Neuronal stem cell (in vitro differentiated cells): ENCODE measurements around the gene MED27.

Experiments
- DNase-seq: peaks from one replicate; pipeline ENCODE4 v3.0.0-alpha.2; 2013; ENCODE audit warnings: low spot score
- H2AFZ ChIP-seq: one replicate; pipeline ENCODE4 v1.6.1; 2013; ENCODE audit warnings: mild to moderate bottlenecking, low read length, inconsistent platforms
- H2AK5ac ChIP-seq: 2 replicates; pipeline ENCODE4 v1.6.1; 2013; ENCODE audit warnings: low read depth, mild to moderate bottlenecking, inconsistent platforms, low read length, moderate library complexity, mixed read lengths
- H2BK120ac ChIP-seq: 2 replicates; pipeline ENCODE4 v1.6.1; 2013; ENCODE audit warnings: low read depth, mild to moderate bottlenecking, inconsistent platforms, low read length, moderate library complexity, mixed read lengths
- H2BK12ac ChIP-seq: one replicate; pipeline ENCODE4 v1.6.1; 2013; ENCODE audit warnings: low read length, inconsistent platforms
- H2BK15ac ChIP-seq: 2 replicates; pipeline ENCODE4 v1.6.1; 2013; ENCODE audit warnings: mild to moderate bottlenecking, low read length, inconsistent platforms, mixed read lengths
- H2BK5ac ChIP-seq: one replicate; pipeline ENCODE4 v1.6.1; 2013; ENCODE audit warnings: inconsistent platforms, mild to moderate bottlenecking, low read length, moderate library complexity
- H3K14ac ChIP-seq: one replicate; pipeline ENCODE4 v1.6.1; 2013; ENCODE audit warnings: low read length, inconsistent platforms
- H3K18ac ChIP-seq: 2 replicates; pipeline ENCODE4 v1.6.1; 2013; ENCODE audit warnings: low read length, inconsistent platforms
- H3K23ac ChIP-seq: 2 replicates; pipeline ENCODE4 v1.6.1; 2013; ENCODE audit warnings: low read depth, mild to moderate bottlenecking, mixed read lengths, low read length, inconsistent platforms; ENCODE audit not compliant: poor library complexity
- H3K27ac ChIP-seq: replicated peaks from 3 replicates; pipeline ENCODE4 v1.5.1; 2013; ENCODE audit warnings: low read length, inconsistent platforms
- H3K27me3 ChIP-seq, 3 experiments: 2 replicates each; pipeline ENCODE4 v1.6.1; 2013; ENCODE audit warnings: low read length in 3 of 3, mild to moderate bottlenecking in 2 of 3, inconsistent platforms in 1 of 3, low read depth in 1 of 3, mixed read lengths in 1 of 3, moderate library complexity in 1 of 3; ENCODE audit not compliant: control insufficient read depth in 3 of 3, insufficient read depth in 3 of 3
- H3K36me3 ChIP-seq, 2 donors: replicated peaks in 1 of 2; 2 replicates each; pipeline ENCODE4 v1.6.1; 2013; ENCODE audit warnings: low read length in 2 of 2; ENCODE audit not compliant: control insufficient read depth in 2 of 2, insufficient read depth in 2 of 2
- H3K4ac ChIP-seq: 2 replicates; pipeline ENCODE4 v1.6.1; 2013; ENCODE audit warnings: inconsistent platforms, mild to moderate bottlenecking, low read length, moderate library complexity
- H3K4me1 ChIP-seq, 2 donors: 1 replicate in 1 of 2; 2 replicates in 1 of 2; pipeline ENCODE4 v1.6.1; 2013; ENCODE audit warnings: low read length in 2 of 2, low read depth in 1 of 2; ENCODE audit not compliant: control insufficient read depth in 2 of 2, insufficient read depth in 1 of 2
- H3K4me2 ChIP-seq: one replicate; pipeline ENCODE4 v1.6.1; 2013; ENCODE audit warnings: mild to moderate bottlenecking, low read length, inconsistent platforms; ENCODE audit not compliant: insufficient read depth, poor library complexity, severe bottlenecking
- H3K4me3 ChIP-seq, 2 donors: 2 replicates each; pipeline ENCODE4 v1.5.1; 2013; ENCODE audit warnings: low read length in 2 of 2, mild to moderate bottlenecking in 2 of 2, inconsistent platforms in 1 of 2, moderate library complexity in 1 of 2
- H3K79me1 ChIP-seq: one replicate; pipeline ENCODE4 v1.6.1; 2013; ENCODE audit warnings: low read depth, mild to moderate bottlenecking, inconsistent platforms, low read length, moderate library complexity
- H3K9ac ChIP-seq: one replicate; pipeline ENCODE4 v1.6.1; 2013; ENCODE audit warnings: mild to moderate bottlenecking, low read depth, low read length, inconsistent platforms; ENCODE audit not compliant: poor library complexity
- H3K9me3 ChIP-seq, 2 donors: replicated peaks in 1 of 2; 2 replicates each; pipeline versions ENCODE3 to v1.6.1; 2013; ENCODE audit warnings: low read length in 2 of 2, mild to moderate bottlenecking in 2 of 2, inconsistent platforms in 1 of 2, low read depth in 1 of 2, mixed read lengths in 1 of 2, moderate library complexity in 1 of 2; ENCODE audit not compliant: control insufficient read depth in 2 of 2, insufficient read depth in 1 of 2
- H4K8ac ChIP-seq: one replicate; pipeline ENCODE4 v1.6.1; 2013; ENCODE audit warnings: low read depth, mild to moderate bottlenecking, inconsistent platforms, low read length, moderate library complexity
- H4K91ac ChIP-seq: one replicate; pipeline ENCODE4 v1.6.1; 2013; ENCODE audit warnings: low read length, low read depth, mild to moderate bottlenecking, inconsistent platforms; ENCODE audit not compliant: poor library complexity
- WGBS, 2 donors: extraction: QIAGEN DNeasy Blood & Tissue Kit; methylation state at CpG; one replicate each; pipeline ENCODE4 v1.1.7; 2013; ENCODE audit warnings: missing lambda C conversion rate in 2 of 2, mixed read lengths in 1 of 2; ENCODE audit not compliant: insufficient read length in 2 of 2, insufficient replicate concordance in 1 of 2; ENCODE audit errors: extremely low coverage in 2 of 2; 5-methylcytosine and 5-hydroxymethylcytosine counted together

Gene MED27

GRCh38 chr9:131950487-131950886 lies 129.2 kb downstream of the MED27 start:
- Histone ChIP-seq H3K9me3 (peaks cover 0 to 3% of the 10 kb centered on the region in 2 donors), H3K9ac (peak overlapping the region; percentile 52), H2AFZ (no peak overlapping the region), H3K23ac (peak overlapping the region; percentile 83), H2BK15ac (no peak overlapping the region), H3K4me3 (no peak overlapping the region), H2BK120ac (no peak overlapping the region), H3K4me1 (peaks cover 4 to 5% of the 10 kb centered on the region in 2 donors), H3K27me3 (no peaks in the 10 kb centered on the region), H4K8ac (no peak overlapping the region), H3K4ac (no peak overlapping the region), H2BK5ac (no peak overlapping the region), H3K79me1 (no peaks in the 10 kb centered on the region), H3K36me3 (no peaks in the 10 kb centered on the region), H4K91ac (no peak overlapping the region), H3K14ac (no peak overlapping the region), H2BK12ac (no peak overlapping the region), H3K18ac (no peak overlapping the region), H2AK5ac (no peak overlapping the region), H3K27ac (no peak overlapping the region), H3K4me2 (no peak overlapping the region)
- no CpG with 5 or more reads among the region's 9 CpGs for WGBS, 2 donors
- no peak for DNase-seq

GRCh38 chr9:131946180-131946579 lies 133.5 kb downstream of the MED27 start:
- H3K27me3 ChIP-seq: no peaks in the 10 kb centered on the region
- H3K4ac ChIP-seq: no peak overlapping the region
- no peaks in the 10 kb centered on the region for H3K79me1 ChIP-seq
- peaks cover 2 to 12% of the 10 kb centered on the region in 2 donors for H3K4me1 ChIP-seq
- H2AK5ac ChIP-seq: no peak overlapping the region
- no peak for DNase-seq
- H2BK120ac ChIP-seq: no peak overlapping the region
- no peak overlapping the region for H3K23ac ChIP-seq
- no peak overlapping the region for H3K14ac ChIP-seq
- H2BK15ac ChIP-seq: no peak overlapping the region
- H3K18ac ChIP-seq: no peak overlapping the region
- no peak overlapping the region for H4K91ac ChIP-seq
- H2AFZ ChIP-seq: no peak overlapping the region
- H3K4me3 ChIP-seq: no peak overlapping the region
- H3K9ac ChIP-seq: no peak overlapping the region
- no CpG with 5 or more reads among the region's 2 CpGs for WGBS, 2 donors
- no peak overlapping the region for H3K4me2 ChIP-seq
- no peak overlapping the region for H2BK12ac ChIP-seq
- H3K9me3 ChIP-seq: peaks cover 0 to 3% of the 10 kb centered on the region in 2 donors
- H3K27ac ChIP-seq: no peak overlapping the region
- H2BK5ac ChIP-seq: no peak overlapping the region
- H3K36me3 ChIP-seq: no peaks in the 10 kb centered on the region
- no peak overlapping the region for H4K8ac ChIP-seq

- no peak overlapping the region for H3K4me2 ChIP-seq
- WGBS, 2 donors: no CpG with 5 or more reads among the region's 12 CpGs
These were observed 136.3 kb downstream of the MED27 start for GRCh38 chr9:131943351-131943841.

GRCh38 chr9:131942146-131942720 lies 137.4 kb downstream of the MED27 start:
- Histone ChIP-seq H3K4me2 (no peak overlapping the region), H3K27ac (no peak overlapping the region), H3K23ac (no peak overlapping the region), H2BK120ac (no peak overlapping the region), H3K4ac (no peak overlapping the region), H3K27me3 (no peaks in the 10 kb centered on the region), H2AK5ac (no peak overlapping the region), H4K8ac (no peak overlapping the region), H3K4me3 (no peak overlapping the region), H2BK5ac (no peak overlapping the region), H4K91ac (no peak overlapping the region), H3K79me1 (no peaks in the 10 kb centered on the region), H3K4me1 (peaks cover under 1 to 15% of the 10 kb centered on the region in 2 donors), H3K18ac (no peak overlapping the region), H3K14ac (no peak overlapping the region), H2BK15ac (no peak overlapping the region), H3K9me3 (no peaks in the 10 kb centered on the region), H2BK12ac (no peak overlapping the region), H3K36me3 (peaks cover 0 to 16% of the 10 kb centered on the region in 2 donors), H2AFZ (no peak overlapping the region), H3K9ac (no peak overlapping the region)
- no peak for DNase-seq
- WGBS, 2 donors: no CpG with 5 or more reads among the region's 5 CpGs

More at GRCh38 chr9:131943351-131943841, 136.3 kb downstream of the MED27 start:
- no peak overlapping the region for H3K4ac ChIP-seq
- H3K14ac ChIP-seq: no peak overlapping the region
- H3K4me1 ChIP-seq: peaks cover 0 to 12% of the 10 kb centered on the region in 2 donors
- H3K9me3 ChIP-seq: no peaks in the 10 kb centered on the region
- H3K18ac ChIP-seq: no peak overlapping the region
- H4K8ac ChIP-seq: no peak overlapping the region
- peaks cover 0 to 7% of the 10 kb centered on the region in 2 donors for H3K36me3 ChIP-seq
- no peak overlapping the region for H2BK15ac ChIP-seq
- no peak overlapping the region for H2AFZ ChIP-seq
- no peaks in the 10 kb centered on the region for H3K27me3 ChIP-seq
- H3K27ac ChIP-seq: no peak overlapping the region
- no peak overlapping the region for H3K9ac ChIP-seq
- no peaks in the 10 kb centered on the region for H3K79me1 ChIP-seq
- H2BK12ac ChIP-seq: no peak overlapping the region
- H3K23ac ChIP-seq: no peak overlapping the region
- no peak overlapping the region for H2AK5ac ChIP-seq
- no peak overlapping the region for H2BK120ac ChIP-seq
- H2BK5ac ChIP-seq: no peak overlapping the region
- no peak overlapping the region for H4K91ac ChIP-seq
- H3K4me3 ChIP-seq: no peak overlapping the region
- no peak for DNase-seq
